Nucleus accumbens (tissue), 56 donors: ENCODE data around the gene SARNP.
A peak's percentile ranks its signal among the peaks of the same experiment; 100 is the strongest.
"Not testable (repeated sequence)": the region's sequence is repeated elsewhere in the genome, so short reads cannot be mapped to it uniquely, and the experiment has no call there.

Experiments used
- DNase-seq, 56 donors: peaks; one replicate each; lab custom pipeline; 2025; lab: John Stamatoyannopoulos, UW

SARNP gene

GRCh38 chr12:55809274-55809673 lies 8.2 kb downstream of the SARNP start:
- DNase-seq: no peak

- DNase-seq: no peak
Observed at GRCh38 chr12:55806982-55807381, 10.5 kb downstream of the SARNP start.

- DNase-seq: no peak
Observed at GRCh38 chr12:55797550-55797949, 20.0 kb downstream of the SARNP start.

GRCh38 chr12:55797068-55797467 lies 20.5 kb downstream of the SARNP start:
- DNase-seq: peak in 19 of 56 donors; percentile 0 to 63 (median 12)

GRCh38 chr12:55795950-55796349 lies 21.6 kb downstream of the SARNP start:
- DNase-seq: no peak

GRCh38 chr12:55789893-55790292 lies 27.6 kb downstream of the SARNP start:
- no peak for DNase-seq

- no peak for DNase-seq
Observed at GRCh38 chr12:55789171-55789570, 28.4 kb downstream of the SARNP start.

GRCh38 chr12:55788546-55788945 lies 29.0 kb downstream of the SARNP start:
- DNase-seq: no peak

GRCh38 chr12:55780685-55781084 lies 36.8 kb downstream of the SARNP start:
- no peak for DNase-seq

- no peak for DNase-seq
Observed at GRCh38 chr12:55777856-55778255, 39.7 kb downstream of the SARNP start.

- DNase-seq: no peak
Observed at GRCh38 chr12:55771736-55772135, 45.8 kb downstream of the SARNP start.

GRCh38 chr12:55767156-55767555 lies 50.4 kb downstream of the SARNP start:
- DNase-seq: no peak

- no peak for DNase-seq
Observed at GRCh38 chr12:55765736-55766290, 51.7 kb downstream of the SARNP start.

- no peak for DNase-seq
Observed at GRCh38 chr12:55762646-55763045, 54.9 kb downstream of the SARNP start.

- no peak for DNase-seq
Observed at GRCh38 chr12:55760663-55761062, 56.9 kb downstream of the SARNP start.

GRCh38 chr12:55758575-55758974 lies 58.9 kb downstream of the SARNP start:
- DNase-seq: not testable (repeated sequence)

- DNase-seq: no peak
Observed at GRCh38 chr12:55757701-55758100, 59.8 kb downstream of the SARNP start.

GRCh38 chr12:55755246-55755645 lies 62.3 kb downstream of the SARNP start:
- no peak for DNase-seq

GRCh38 chr12:55748230-55748993 lies 69.1 kb downstream of the SARNP start:
- DNase-seq: no peak

GRCh38 chr12:55746913-55747231 lies 70.7 kb downstream of the SARNP start:
- no peak for DNase-seq

- no peak for DNase-seq
Observed at GRCh38 chr12:55746174-55746912, 71.2 kb downstream of the SARNP start.
